SJCRH30 (cell line): Measurements from ENCODE around the gene ZNF775. TPM values are rescaled to one million over a fixed set of nuclear protein-coding genes. Genes with fewer than 3 reads are reported as not detected.

ENCODE experiments used
- DNase-seq, 2 experiments: peaks; one replicate each; pipeline ENCODE4 v3.0.0-alpha.2; 2015 to 2020
- H3K27ac ChIP-seq: fragments of 250-450 bp; sonication (Bioruptor Pico); 2 replicates; pipeline ENCODE4 v1.5.1; 2020; ENCODE audit warnings: mild to moderate bottlenecking, moderate library complexity
- H3K27me3 ChIP-seq: fragments of 250-450 bp; sonication (Bioruptor Pico); 2 replicates; pipeline ENCODE4 v1.5.1; 2020; ENCODE audit warnings: mild to moderate bottlenecking, moderate library complexity
- H3K36me3 ChIP-seq: fragments of 250-450 bp; sonication (Bioruptor Pico); 2 replicates; pipeline ENCODE4 v1.5.1; 2020; ENCODE audit warnings: mild to moderate bottlenecking, moderate library complexity
- H3K4me1 ChIP-seq: fragments of 250-450 bp; sonication (Bioruptor Pico); 2 replicates; pipeline ENCODE4 v1.5.1; 2020; ENCODE audit warnings: mild to moderate bottlenecking, moderate library complexity
- H3K4me3 ChIP-seq: fragments of 250-450 bp; sonication (Bioruptor Pico); 2 replicates; pipeline ENCODE4 v1.5.1; 2020; ENCODE audit warnings: mild to moderate bottlenecking, moderate library complexity
- H3K9me3 ChIP-seq: fragments of 250-450 bp; sonication (Bioruptor Pico); replicated peaks from 2 replicates; pipeline ENCODE4 v1.5.1; 2020; ENCODE audit warnings: mild to moderate bottlenecking, moderate library complexity
- total RNA-seq: library from RNA; depleted of rRNA; stranded (reverse); fragments of >200 nt; shearing (Covaris generic); gene quantifications from 2 replicates; pipeline ENCODE4 v1.2.3, GENCODE V29; 2014

ZNF775 gene
- total RNA-seq, 1 experiment from 2014 or later = 9.5 TPM

DNA sequence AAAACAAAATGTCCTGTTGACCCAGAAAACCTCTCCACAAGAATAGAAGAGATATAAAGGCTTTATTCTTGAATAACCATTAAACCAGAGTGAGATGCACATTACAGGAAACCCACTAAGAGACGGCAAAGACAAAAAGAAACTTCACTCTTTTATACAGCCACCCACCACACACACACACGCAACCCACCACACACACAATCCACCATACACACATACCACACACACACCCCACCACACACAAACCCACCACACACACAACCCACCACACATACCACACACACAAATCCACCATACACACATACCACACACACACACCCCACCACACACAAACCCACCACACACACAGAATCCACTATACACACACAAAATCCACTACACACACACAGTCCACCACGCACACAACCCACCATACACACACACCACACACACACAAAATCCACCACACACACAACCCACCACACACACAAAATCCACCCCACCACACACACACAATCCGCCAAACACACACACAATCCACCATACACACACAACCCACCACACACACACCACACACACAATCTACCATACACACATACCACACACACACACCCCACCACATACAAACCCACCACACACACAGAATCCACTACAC, 20.0 kb upstream of the ZNF775 start:
- no peak overlapping the region for H3K4me3 ChIP-seq
- no peaks in the 10 kb centered on the region for H3K9me3 ChIP-seq
- DNase-seq = no peak
- no peak overlapping the region for H3K27ac ChIP-seq
- no peaks in the 10 kb centered on the region for H3K27me3 ChIP-seq
- H3K4me1 ChIP-seq = peaks cover 67% of the 10 kb centered on the region
- H3K36me3 ChIP-seq = no peaks in the 10 kb centered on the region

DNA sequence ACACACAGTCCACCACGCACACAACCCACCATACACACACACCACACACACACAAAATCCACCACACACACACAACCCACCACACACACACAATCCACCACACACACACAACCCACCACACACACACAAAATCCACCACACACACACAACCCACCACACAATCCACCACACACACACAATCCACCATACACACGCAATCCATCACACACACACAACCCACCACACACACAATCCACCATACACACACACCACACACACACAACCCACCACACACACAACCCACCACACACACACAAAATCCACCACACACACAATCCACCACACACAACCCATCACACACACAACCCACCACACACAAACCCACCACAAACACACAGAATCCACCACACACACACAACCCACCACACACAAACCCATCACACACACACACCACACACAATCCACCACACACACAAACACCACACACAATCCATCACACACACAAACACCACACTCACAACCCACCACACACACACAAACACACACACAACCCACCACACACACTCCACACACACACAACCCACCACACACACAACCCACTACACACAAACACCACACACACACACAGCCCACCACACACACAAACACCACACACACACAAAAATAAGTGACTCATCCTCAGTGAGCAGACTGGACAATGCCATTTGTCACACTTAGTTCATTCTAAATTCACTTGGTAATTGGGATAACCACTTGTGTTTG, 19.3 kb upstream of the ZNF775 start:
- Histone ChIP-seq H3K27ac (no peak overlapping the region), H3K36me3 (no peaks in the 10 kb centered on the region), H3K27me3 (no peaks in the 10 kb centered on the region), H3K4me3 (no peak overlapping the region), H3K4me1 (peaks cover 70% of the 10 kb centered on the region), H3K9me3 (no peaks in the 10 kb centered on the region)
- DNase-seq = no peak

DNA sequence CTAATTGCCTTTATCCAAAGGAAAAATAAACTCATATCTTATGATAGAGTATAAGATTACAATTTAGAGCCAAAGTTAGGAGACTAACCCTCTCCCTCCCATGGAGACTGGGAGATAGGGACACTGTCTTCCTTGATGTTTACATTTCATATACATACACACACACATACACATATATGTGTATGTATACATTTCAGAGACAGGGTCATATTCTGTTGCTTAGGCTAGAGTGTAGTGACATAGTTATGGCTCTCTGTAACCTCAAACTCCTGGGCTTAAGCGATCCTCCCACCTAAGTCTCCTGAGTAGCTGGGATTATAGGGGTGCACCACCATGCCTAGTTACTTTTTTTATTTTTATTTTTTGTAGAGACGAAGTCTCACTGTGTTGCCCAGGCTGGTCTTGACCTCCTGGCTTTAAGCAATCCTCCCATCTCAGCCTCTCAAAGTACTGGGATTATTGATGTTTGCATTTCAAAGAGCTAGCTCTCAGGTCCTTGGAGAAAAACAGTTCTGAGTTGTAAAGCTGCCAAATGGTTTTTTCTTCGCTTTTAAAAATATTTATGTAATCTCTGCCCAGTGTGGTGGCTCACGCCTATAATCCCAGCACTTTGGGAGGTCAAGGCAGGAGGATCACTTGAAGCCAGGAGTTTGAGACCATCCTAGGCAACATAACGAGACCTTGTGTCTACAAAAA, 18.6 kb upstream of the ZNF775 start:
- H3K27ac ChIP-seq = no peak overlapping the region
- no peak for DNase-seq
- no peaks in the 10 kb centered on the region for H3K27me3 ChIP-seq
- no peaks in the 10 kb centered on the region for H3K9me3 ChIP-seq
- H3K4me1 ChIP-seq = peaks cover 66% of the 10 kb centered on the region
- no peak overlapping the region for H3K4me3 ChIP-seq
- no peaks in the 10 kb centered on the region for H3K36me3 ChIP-seq

DNA sequence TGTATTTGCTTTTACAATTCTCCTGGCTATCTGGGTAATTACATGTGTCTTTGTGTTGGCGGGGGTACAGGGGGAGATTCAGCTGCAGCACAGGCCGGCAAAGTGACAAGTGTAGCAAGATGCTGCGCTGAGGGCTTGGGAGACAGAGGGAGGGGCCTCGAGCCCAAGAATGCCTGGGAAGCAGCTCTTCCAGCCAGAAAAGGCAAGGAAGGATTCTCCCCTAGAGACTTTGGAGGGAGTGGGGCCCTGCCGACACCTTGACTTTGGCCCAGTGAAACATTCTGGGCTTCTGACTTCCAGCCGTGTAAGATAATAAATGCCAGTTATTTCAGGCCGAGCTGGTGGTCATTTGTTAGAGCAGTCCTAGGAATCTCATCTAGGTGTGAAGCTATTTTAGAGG, 17.7 kb upstream of the ZNF775 start:
- no peaks in the 10 kb centered on the region for H3K9me3 ChIP-seq
- H3K27ac ChIP-seq = no peak overlapping the region
- H3K27me3 ChIP-seq = no peaks in the 10 kb centered on the region
- no peak for DNase-seq
- no peaks in the 10 kb centered on the region for H3K36me3 ChIP-seq
- no peak overlapping the region for H3K4me3 ChIP-seq
- H3K4me1 ChIP-seq = peaks cover 66% of the 10 kb centered on the region

- Histone ChIP-seq H3K4me3 (no peak overlapping the region), H3K9me3 (no peaks in the 10 kb centered on the region), H3K4me1 (peaks cover 62% of the 10 kb centered on the region), H3K27me3 (no peaks in the 10 kb centered on the region), H3K36me3 (no peaks in the 10 kb centered on the region), H3K27ac (no peak overlapping the region)
- peak; percentile 33 to 55 for DNase-seq
Observed at GRCh38 chr7:150361807-150362621, 17.1 kb upstream of the ZNF775 start.

DNA sequence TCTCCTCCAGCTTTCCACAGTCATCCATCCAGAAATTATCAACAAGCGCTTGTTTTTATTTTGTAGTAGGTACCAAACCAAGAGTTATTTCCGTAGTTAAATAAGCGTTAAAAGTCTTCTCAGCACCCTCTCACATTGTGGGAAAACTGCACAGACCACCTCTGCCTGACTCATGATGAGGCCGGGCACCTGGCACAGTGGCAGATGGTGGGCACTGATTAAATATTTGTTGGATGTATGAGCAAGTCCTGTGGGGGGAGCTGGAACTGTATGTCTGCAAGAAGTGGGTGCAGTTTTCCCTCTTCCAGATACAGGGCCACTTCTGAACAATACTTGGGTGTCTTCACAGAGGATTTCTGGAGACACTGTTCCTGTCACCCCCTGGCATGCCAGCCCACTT, 15.8 kb upstream of the ZNF775 start:
- Histone ChIP-seq H3K36me3 (no peaks in the 10 kb centered on the region), H3K4me3 (no peak overlapping the region), H3K27me3 (no peaks in the 10 kb centered on the region), H3K27ac (peak overlapping the region; percentile 3; the same call in 1 of the 2 replicates), H3K4me1 (peaks cover 55% of the 10 kb centered on the region), H3K9me3 (no peaks in the 10 kb centered on the region)
- no peak for DNase-seq

DNA sequence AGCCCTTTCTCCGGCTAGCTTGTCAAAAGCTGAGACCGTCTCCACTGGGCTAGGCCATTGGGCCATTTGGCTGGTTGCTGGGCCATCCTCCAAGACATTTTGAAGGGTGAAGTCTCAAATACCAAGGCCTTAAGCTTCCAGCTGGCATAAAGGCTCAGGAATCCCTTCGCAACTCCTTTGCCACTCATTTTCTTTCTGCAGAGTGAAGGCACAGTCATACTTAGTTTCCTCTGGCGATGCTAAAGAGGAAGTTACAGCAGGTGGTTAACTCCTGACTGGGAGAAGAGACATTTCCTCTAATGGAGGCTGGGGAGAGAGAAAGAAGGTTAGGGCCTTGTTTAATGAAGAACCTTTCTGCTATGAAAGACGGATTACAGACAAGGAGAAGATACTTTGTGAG, 15.3 kb upstream of the ZNF775 start:
- Histone ChIP-seq H3K36me3 (no peaks in the 10 kb centered on the region), H3K9me3 (no peaks in the 10 kb centered on the region), H3K27me3 (no peaks in the 10 kb centered on the region), H3K27ac (0 out of 2 replicates have a peak overlapping the region, but pooled peaks have one; percentile 3), H3K4me1 (peaks cover 50% of the 10 kb centered on the region), H3K4me3 (no peak overlapping the region)
- DNase-seq = no peak

DNA sequence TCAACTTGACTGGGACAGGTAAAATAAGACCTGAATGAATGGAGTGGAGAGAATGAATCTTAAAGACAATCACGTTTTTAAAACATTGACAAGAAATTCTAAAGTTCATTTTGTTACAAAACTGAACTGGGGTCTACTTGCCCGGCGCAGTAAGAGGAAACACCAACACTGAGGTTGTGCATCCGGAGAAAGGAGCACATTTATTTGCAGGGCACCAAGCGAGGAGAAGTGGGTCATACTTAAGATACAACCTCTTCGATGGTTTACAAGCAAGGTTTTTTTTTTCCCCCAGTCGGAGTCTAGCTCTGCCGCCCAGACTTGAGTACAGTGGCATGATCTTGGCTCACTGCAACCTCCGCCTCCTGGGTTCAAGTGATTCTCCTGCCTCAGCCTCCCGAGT, 13.9 kb upstream of the ZNF775 start:
- peaks cover 46% of the 10 kb centered on the region for H3K4me1 ChIP-seq
- no peak overlapping the region for H3K27ac ChIP-seq

GRCh38 chr7:150365673-150366398, 13.3 kb upstream of the ZNF775 start:
- Histone ChIP-seq H3K27ac (no peak overlapping the region), H3K27me3 (no peaks in the 10 kb centered on the region), H3K9me3 (no peaks in the 10 kb centered on the region), H3K4me1 (peaks cover 39% of the 10 kb centered on the region), H3K4me3 (no peak overlapping the region), H3K36me3 (peaks cover 6% of the 10 kb centered on the region)
- no peak for DNase-seq

More for the DNA sequence above, 13.9 kb upstream of the ZNF775 start:
- Histone ChIP-seq H3K9me3 (no peaks in the 10 kb centered on the region), H3K27me3 (no peaks in the 10 kb centered on the region), H3K36me3 (no peaks in the 10 kb centered on the region; the same call in none of the 2 replicates), H3K4me3 (no peak overlapping the region)
- no peak for DNase-seq

DNA sequence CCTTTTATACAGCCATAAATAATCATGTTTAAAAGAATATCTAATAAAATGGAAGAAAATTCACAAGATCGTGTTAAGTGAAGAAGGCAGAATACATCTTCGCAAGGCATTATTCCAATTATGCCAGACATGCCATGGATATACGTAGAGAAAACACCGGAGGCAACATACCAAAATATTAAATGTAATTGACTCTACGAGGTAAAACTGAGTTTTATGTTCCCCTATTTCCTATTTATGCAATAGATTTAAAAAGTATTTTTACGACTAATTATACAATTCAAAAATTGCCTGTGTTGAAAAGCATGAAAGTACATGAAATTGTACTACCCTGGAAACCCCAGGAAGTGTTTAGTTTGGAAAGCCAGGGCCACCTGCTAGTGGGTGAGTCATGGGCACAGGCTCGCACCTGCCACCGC, 11.4 kb upstream of the ZNF775 start:
- no peaks in the 10 kb centered on the region for H3K27me3 ChIP-seq
- no peak for DNase-seq
- H3K4me3 ChIP-seq = peak overlapping the region; percentile 89
- H3K4me1 ChIP-seq = peaks cover 23% of the 10 kb centered on the region
- H3K36me3 ChIP-seq = peaks cover 19% of the 10 kb centered on the region
- H3K9me3 ChIP-seq = no peaks in the 10 kb centered on the region
- peak overlapping the region; percentile 100 for H3K27ac ChIP-seq

DNA sequence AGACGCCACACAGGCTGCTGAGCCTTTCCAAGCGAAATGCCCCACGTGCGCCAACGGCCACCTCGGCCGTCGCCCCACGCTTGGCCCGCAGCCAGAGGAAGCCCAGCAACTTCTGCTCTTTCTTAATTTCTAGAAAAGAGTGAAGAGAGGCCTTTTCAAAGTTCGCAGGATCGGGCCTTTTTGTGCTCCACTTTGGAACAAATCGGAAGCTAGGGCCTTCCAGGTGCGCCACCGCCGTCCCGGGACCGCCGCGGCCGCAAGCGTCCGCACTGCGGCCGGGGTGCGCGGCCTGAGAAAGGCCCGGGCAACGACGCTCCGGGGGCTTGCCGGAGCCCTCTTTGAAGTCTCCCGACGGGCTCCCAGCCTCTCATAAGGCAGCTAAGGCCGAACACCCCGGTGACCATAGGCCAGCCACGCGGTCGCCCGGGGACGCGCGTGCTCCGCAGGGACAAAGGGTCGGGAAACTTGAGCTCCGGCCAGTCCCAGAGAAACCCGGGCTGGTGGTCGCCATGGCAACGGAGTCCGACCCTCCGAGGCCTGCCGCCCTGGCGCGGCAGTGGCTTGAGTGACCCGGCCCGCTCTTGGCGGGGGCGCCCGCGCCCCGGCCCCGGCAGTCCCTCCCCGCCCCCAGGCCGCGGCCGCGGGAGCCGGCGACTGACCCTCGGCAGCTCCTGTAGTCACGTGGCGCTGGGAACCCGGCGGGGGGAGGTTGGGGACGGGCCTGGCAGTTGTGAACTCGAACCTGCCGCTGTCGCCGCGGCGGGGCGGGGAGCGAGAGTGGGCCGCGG, 10.8 kb upstream of the ZNF775 start, which contains the start of gene REPIN1:
Gene REPIN1, plus strand, starts transcription at position 727 of the 788 bp plus-strand sequence. CDS start 890 bp downstream, outside the sequence.
- Histone ChIP-seq H3K27me3 (no peaks in the 10 kb centered on the region), H3K4me3 (peak within 1 kb of the TSS; percentile 89), H3K4me1 (peaks cover 17% of the 10 kb centered on the region), H3K36me3 (peaks cover 24% of the 10 kb centered on the region), H3K27ac (peak within 1 kb of the TSS; percentile 100), H3K9me3 (no peaks in the 10 kb centered on the region)
- peak; percentile 94 to 96 for DNase-seq

GRCh38 chr7:150368884-150369747, 10.0 kb upstream of the ZNF775 start:
- no peaks in the 10 kb centered on the region for H3K9me3 ChIP-seq
- H3K4me1 ChIP-seq = peaks cover 9% of the 10 kb centered on the region
- H3K4me3 ChIP-seq = peak overlapping the region; percentile 89
- H3K27ac ChIP-seq = peak overlapping the region; percentile 100
- no peaks in the 10 kb centered on the region for H3K27me3 ChIP-seq
- DNase-seq = peak; percentile 93 to 95
- H3K36me3 ChIP-seq = peaks cover 32% of the 10 kb centered on the region
